HG02840 (cell line): Measurements from ENCODE around the gene ERP44.
"Not testable (repeated sequence)": the region's sequence is repeated elsewhere in the genome, so short reads cannot be mapped to it uniquely, and the experiment has no call there.

Experiments
- ATAC-seq: cut with Tn5 transposase; IDR thresholded peaks from one replicate; pipeline ENCODE4 v1.9.1; 2021; ENCODE audit warnings: mild to moderate bottlenecking, moderate library complexity, moderate number of reproducible peaks; ENCODE audit not compliant: unreplicated experiment, low FRiP score

ERP44 gene

DNA sequence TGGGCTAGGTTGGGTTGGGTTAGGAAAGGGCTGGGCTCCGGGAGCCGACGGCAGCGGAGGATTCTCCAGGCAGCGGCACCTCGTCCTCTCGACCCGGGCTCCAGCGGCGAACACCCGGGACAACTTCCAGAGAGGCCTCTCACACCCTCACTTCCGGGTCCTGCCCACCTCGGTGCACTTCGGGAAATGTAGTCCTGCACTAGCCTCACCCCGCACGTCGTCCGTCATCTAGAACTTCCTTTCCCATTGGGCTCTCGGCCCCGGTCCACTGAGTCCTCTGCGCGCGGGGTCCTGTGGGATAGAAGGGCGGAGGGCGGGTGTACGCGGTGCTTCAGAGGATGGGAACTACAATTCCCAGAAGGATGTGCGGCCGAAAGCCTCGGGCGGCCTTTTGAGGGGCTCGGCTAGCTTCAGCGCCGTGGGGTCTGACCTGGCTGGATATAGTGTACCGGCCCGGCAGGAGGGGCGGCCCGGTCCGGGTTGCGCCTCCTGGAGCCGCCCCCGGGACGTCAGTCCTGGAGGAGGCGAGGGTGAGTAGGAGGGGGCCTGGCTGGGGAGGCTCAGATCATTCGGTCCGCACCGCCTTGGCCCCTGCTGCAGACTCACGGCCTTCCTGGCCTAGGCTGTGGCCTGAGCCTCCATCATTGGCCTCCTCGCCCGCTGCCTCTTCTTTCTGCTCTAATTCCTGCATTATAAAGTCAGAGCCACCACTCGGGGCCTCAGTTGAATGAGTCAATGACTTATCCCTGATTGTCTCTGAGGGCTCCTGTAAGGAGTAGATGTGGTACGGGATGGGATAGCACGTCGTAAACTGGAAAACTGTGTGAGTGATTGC is at the start of gene ERP44, which contains the start of gene INVS:
TSS of gene ERP44 (minus strand) at position 114 of the 835 bp plus-strand sequence. CDS start 160 bp downstream, outside the sequence.
TSS of gene INVS (plus strand) at position 357 of the 835 bp plus-strand sequence. CDS start 5,279 bp downstream, outside the sequence.
- peak; percentile 97 for ATAC-seq

DNA sequence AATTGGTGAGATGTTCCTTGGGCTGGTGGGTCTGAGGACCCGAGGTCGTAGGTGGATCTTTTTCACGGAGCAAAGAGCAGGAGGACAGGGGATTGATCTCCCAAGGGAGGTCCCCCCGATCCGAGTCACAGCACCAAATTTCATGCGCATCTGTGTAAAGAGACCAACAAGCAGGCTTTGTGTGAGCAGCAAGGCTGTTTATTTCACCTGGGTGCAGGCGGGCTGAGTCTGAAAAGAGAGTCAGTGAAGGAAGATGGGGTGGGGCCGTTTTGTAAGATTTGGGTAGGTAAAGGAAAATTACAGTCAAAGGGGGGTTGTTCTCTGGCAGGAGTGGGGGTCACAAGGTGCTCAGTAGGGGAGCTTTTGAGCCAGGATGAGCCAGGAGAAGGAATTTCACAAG is 47.2 kb upstream of the ERP44 start:
- not testable (repeated sequence) for ATAC-seq

DNA sequence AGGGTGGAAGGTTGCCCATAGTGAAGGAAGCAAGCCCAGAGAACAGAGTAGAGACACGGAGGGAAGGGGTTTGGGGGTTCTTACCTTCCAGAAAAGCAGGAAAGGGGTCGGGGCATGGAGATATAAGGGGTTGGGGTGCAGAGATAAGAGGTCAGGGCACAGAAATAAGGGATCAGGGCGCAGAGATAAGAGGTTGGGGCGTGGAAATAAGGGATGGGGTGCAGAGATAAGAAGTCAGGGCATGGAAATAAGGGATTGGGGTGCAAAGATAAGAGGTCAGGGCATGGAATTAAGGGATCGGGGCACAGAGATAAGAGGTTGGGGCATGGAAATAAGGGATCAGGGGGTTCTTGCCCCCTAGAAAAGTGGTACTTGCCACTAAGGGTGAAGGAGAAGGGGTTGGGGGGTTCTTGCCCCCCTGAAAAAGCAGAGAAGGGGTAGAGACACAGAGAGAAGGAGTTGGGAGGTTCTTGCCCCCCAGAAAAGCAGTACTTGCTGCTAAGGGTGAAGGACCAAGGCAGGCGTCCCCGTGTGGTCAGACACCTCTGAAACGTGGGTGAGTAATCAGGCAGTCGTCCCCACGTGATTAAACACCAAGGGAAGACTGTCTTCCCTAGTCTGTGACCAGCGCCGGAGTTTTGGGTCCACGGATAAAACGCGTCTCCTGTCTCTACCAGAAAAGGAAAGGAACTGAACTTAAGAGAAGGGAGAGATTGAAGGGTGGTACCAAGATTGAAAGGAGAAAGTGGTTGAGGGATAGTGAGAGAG is 46.6 kb upstream of the ERP44 start:
- not testable (repeated sequence) for ATAC-seq

- not testable (repeated sequence) for ATAC-seq
These were observed 43.1 kb upstream of the ERP44 start for GRCh38 chr9:100141862-100142261.

DNA sequence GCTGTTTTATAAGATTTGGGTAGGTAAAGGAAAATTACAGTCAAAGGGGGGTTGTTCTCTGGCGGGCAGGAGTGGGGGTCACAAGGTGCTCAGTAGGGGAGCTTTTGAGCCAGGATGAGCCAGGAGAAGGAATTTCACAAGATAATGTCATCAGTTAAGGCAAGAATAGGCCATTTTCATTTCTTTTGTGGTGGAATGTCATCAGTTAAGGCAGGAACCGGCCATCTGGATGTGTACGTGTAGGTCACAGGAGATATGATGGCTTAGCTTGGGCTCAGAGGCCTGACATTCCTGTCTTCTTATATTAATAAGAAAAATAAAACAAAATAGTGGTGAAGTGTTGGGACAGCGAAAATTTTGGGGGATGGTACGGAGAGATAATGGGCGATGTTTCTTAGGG is 41.5 kb upstream of the ERP44 start:
- not testable (repeated sequence) for ATAC-seq

GRCh38 chr9:100136799-100137198 is 38.0 kb upstream of the ERP44 start:
- not testable (repeated sequence) for ATAC-seq

DNA sequence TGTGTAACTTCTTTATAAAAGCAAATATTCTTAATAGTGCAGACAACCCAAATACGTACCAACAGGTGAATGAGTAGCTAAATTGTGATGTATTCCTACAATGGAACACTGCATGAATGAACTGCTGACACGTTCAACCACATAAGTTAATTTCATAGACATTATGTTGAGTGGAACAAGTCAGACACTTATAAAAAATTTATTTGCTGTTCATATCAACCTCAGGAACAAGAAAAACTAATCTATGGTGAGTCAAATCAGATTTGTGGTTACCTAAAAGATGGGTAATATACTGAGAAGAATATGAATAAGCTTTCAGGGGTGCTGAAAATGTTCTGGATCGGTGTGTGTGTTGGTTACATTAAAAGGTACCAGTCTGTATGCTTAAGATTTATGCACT is 35.9 kb upstream of the ERP44 start:
- ATAC-seq: no peak

GRCh38 chr9:100131875-100132430 is 33.2 kb upstream of the ERP44 start:
- no peak for ATAC-seq

- no peak for ATAC-seq
These were observed 32.4 kb upstream of the ERP44 start for GRCh38 chr9:100131216-100131615.

GRCh38 chr9:100129772-100130171 is 31.0 kb upstream of the ERP44 start:
- ATAC-seq: no peak

- no peak for ATAC-seq
These were observed 27.6 kb upstream of the ERP44 start for GRCh38 chr9:100126423-100126822.

- no peak for ATAC-seq
These were observed 27.1 kb upstream of the ERP44 start for GRCh38 chr9:100125910-100126309.

DNA sequence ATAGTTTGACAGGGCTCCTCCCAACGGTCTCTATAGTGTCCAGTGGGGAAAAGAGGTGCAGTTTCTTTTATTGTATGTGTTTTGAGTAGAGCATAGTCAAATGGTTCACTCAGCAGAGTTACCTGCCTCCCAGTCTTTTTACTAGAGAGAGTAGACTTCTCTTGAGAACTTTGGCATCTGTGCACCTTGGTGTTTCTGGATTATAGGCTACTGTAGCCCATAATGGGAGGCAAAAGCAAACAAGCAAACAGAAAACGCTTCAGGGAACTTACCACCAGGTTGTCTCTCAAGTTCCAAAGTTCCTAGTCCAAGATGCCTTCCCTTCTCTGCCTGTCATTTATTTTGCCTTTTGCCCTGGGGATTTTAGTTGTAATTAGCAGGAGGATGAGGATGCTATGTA is 26.4 kb upstream of the ERP44 start:
- ATAC-seq: no peak

DNA sequence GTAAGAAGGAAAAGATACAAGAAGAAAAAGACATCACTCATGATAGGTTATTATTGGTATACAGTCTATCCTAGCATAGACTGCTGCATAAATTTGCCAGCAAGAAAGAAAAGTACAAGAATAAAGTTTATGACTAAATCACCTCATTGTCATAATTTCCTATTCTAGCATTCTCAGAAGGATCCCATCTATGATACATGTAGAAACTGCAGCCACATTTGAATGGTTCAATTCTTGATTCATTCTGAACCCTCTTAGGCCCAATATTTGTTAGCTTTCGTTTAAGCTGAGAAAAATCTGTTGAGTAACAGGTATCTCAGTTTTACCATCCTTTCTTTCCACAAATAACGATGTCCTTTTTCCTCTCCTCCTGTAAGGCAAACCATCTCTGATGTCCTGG is 21.5 kb upstream of the ERP44 start:
- ATAC-seq: no peak

DNA sequence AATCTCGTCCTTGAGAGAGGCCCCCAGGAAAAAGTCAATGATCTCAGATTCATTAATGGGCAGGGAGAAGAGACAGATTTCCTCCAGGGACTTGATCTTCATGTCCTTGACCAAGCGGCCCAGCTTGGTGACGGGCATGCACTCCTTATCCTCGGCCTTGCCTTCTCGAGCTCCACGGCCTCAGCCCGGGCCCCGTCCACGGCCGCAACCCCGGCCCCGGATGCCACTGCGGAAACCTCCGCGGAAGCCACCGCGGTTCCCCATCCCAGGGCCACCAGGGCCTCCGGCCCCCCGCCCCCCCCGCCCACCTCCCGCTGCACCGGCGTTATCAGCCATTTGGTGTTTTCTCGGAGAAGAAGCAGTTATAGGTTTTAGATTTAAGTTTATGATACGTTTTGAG is 18.5 kb upstream of the ERP44 start:
- no peak for ATAC-seq

DNA sequence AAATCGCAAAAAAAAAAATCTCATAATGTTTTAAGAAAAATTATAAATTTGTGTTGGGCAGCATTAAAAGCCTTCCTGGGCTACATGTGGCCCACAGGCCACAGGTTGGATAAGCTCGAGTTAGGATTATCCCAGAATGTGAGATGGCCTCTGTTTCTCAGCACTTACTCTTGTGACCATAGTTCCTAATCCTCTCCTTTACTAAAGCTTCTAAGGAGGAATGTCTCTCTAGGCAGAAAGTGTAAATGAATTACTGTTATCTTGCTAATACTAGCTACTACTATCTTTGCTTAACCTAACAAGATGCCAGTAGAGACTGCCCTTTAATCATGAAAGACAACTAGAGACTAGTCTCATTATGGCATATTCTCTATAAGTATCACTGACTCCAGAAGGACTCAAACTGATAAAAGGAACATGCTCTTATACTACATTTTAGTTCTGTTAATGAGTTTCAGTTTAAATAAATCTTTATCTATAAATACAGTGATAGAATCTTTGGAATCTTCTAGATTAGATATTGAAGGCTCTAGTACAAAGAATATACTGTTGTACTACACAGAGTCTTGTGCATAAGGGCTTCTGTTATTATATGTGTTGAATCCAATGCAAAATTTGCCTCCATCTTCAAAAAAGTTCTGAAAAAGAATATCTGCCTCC is 14.0 kb upstream of the ERP44 start:
- no peak for ATAC-seq

DNA sequence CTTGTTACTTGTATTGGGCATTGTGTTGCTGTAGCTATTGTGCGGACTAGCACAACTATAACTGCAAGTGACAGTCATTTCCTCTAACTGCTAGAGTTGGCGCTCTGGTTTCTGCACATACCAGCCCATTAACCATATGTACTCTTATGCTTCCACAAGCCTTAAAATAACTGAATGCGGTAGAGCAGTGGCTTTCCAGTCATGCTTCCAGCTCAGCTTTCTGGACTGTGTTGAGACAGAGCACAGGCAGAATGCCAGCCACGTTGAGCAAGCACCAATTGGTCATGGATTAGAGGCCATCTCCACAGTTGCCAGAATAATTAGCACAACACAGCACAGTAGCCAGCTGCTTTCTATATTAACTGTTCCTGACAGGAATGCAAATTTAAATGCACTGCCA is 12.4 kb upstream of the ERP44 start:
- no peak for ATAC-seq

DNA sequence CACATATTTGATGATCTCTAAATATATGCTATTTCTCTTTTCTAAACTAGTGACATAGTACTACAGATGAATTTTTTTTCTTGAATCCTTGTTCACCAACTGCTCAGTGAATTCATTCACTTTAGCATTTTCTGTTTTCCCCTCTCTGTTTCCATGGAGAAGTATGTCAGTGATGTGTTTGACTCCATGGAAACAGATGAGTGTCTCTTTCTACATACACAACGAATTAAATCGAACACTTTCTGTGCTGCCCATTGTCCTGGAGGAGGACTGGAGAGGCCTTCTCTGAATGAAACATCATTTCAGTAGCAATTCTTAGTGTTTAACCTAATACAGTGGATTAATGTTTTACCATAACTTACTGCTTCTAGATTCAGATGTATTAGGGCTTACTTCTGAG is 9.8 kb upstream of the ERP44 start:
- no peak for ATAC-seq

DNA sequence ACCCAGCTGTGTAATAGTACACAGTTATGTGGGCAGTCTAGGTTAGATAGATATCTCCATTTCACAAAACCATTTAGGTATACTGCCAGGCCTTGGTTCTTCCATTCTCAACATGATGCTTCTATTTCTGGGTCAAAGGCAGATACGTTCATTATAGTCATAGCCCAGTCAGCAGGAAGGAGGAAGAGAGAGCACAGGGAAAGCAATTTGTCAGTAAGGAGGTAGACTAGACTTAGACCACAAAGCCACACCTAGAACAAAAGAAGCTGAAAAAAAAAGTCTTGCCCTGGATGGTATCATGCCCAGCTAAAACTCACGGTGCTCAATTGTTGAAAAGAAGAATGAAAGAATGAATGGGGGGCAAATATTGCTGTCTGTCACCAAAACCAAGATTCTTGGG is 7.8 kb upstream of the ERP44 start:
- no peak for ATAC-seq

DNA sequence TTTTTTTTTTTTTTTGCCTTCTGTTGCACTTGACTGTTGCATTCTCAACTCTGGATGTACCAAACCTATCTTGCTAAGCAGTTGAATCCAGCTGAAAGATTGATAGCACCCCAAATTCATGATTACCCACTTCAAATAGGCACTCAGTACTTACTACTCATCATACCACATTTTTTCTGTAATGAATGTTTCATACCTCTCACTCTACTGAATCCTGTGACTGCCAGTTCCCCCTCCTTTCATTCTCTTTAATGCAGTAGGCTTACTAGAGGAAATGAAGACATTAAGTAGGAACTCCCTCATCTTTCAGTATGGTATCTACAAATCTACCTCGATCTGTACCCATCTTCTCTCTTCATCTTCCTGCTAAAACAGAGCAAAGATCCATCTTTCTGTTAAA is 7.1 kb upstream of the ERP44 start:
- no peak for ATAC-seq

DNA sequence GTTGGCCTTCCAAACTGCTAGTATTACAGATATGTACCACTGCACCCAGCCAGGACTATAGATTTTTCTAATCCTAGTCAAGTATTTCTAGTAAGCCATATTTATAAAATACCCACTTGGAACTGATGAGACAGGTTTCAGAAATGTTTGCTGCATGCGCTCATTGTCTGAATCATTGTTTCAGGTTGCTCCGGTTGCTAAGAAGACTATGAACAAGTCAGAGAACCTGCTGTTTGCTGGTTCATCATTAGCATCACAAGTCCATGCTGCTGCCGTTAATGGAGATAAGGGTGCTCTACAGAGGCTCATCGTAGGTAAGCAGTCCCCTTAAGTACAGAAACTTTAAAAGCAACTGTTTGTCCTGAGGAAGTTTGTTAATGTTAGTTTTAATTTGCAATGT is 5.5 kb upstream of the ERP44 start:
- no peak for ATAC-seq
